Right renal pelvis (tissue), 4 donors: ENCODE measurements around the gene MAT1A. TPM values are rescaled to one million over a fixed set of nuclear protein-coding genes. Genes with fewer than 3 reads are reported as not detected.

Experiments
- DNase-seq, 4 donors: peaks; one replicate each; pipeline ENCODE4 v3.0.0-alpha.2; 2013; ENCODE audit warnings: low read depth in 4 of 4, low spot score in 3 of 4, missing footprints in 1 of 4
- polyA plus RNA-seq, 4 donors: library from polyadenylated mRNA; unstranded; fragments of 120-200 nt; gene quantifications; one replicate each; pipeline ENCODE4 v1.2.1, GENCODE V29; 2013; ENCODE audit not compliant: insufficient read length in 4 of 4

Gene MAT1A
- polyA plus RNA-seq, 4 donors: 0.81 to 1.4 (median 1.3) TPM

- no peak for DNase-seq
These were observed 5.8 kb downstream of the MAT1A start for GRCh38 chr10:80283536-80284199.

GRCh38 chr10:80283119-80283518, 6.3 kb downstream of the MAT1A start:
- DNase-seq: no peak

GRCh38 chr10:80281784-80282765, 7.4 kb downstream of the MAT1A start:
- DNase-seq: no peak

GRCh38 chr10:80281292-80281691, 8.2 kb downstream of the MAT1A start:
- DNase-seq: no peak

GRCh38 chr10:80280071-80280800, 9.2 kb downstream of the MAT1A start:
- no peak for DNase-seq

- no peak for DNase-seq
These were observed 10.3 kb downstream of the MAT1A start for GRCh38 chr10:80279146-80279545.

- DNase-seq: no peak
These were observed 11.0 kb downstream of the MAT1A start for GRCh38 chr10:80278480-80278879.

- DNase-seq: no peak
These were observed 11.7 kb downstream of the MAT1A start for GRCh38 chr10:80277567-80278250.

GRCh38 chr10:80277016-80277415, 12.4 kb downstream of the MAT1A start:
- no peak for DNase-seq

GRCh38 chr10:80276335-80276734, 13.1 kb downstream of the MAT1A start:
- DNase-seq: no peak

GRCh38 chr10:80275756-80276155, 13.7 kb downstream of the MAT1A start:
- DNase-seq: no peak

GRCh38 chr10:80275135-80275498, 14.3 kb downstream of the MAT1A start:
- DNase-seq: no peak

GRCh38 chr10:80274396-80275134, 14.9 kb downstream of the MAT1A start:
- no peak for DNase-seq

- DNase-seq: no peak
These were observed 15.8 kb downstream of the MAT1A start for GRCh38 chr10:80273523-80274170.

GRCh38 chr10:80272793-80273522, 16.5 kb downstream of the MAT1A start:
- no peak for DNase-seq

- no peak for DNase-seq
These were observed 18.0 kb downstream of the MAT1A start for GRCh38 chr10:80271416-80271815.

- DNase-seq: no peak
These were observed 18.6 kb downstream of the MAT1A start for GRCh38 chr10:80270887-80271286.

- DNase-seq: no peak
These were observed 20.4 kb downstream of the MAT1A start for GRCh38 chr10:80268938-80269588.
